Stimulated activated CD4-positive, alpha-beta T cell treated with anti-CD3 and anti-CD28 coated beads, TNF-alpha, amount 100 ng/mL, for 24 hours (primary cell): ENCODE data around the gene APOBEC3B.
"Not testable (repeated sequence)": the region's sequence is repeated elsewhere in the genome, so short reads cannot be mapped to it uniquely, and the experiment has no call there.

Experiments
- DNase-seq, 3 experiments: peaks; one replicate each; pipeline ENCODE4 v3.0.0-alpha.2; 2020; ENCODE audit warnings: low read depth in 3 of 3

The APOBEC3B gene

DNA sequence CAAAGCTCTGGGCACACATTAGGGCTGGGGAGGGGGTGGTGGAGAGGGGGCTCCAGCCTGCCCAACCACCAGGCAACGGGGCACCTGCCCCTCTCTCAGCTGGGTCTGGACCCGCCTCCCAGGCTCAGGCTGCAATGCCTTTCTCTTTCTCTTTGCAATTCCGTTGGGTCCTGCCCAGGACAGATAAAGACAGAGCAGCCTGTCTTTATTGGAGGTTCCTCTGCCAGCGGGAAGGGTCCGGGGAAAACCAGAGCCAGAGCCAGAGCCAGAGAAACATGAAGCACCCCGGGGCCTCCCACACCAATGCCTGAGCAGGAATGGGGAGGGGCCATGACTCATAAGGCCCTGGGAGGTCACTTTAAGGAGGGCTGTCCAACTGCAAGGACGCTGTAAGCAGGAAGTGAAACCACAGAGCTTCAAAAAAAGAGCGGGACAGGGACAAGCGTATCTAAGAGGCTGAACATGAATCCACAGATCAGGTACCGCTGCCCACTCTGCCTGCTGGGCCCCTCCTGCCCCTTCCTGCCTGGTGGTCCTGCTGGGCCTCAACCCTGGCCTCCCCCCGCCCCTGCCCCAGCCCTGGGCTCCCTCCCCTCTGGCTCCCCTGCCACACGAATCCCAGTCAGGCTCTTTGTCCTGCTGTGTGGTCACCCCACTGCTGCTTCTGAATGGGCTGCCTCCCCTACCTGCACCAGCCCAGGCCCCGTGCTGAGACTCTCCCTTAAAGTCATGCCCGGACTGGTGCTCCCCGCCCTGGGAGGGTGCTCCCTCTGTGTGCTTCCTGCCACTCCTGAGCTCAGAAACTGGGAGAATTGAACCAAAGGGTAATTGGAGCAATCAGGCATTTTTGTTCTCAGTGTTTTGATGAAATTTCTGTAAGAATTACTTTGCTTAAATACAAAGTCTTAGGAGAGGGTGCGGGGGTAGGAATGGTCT is at the start of gene APOBEC3B:
TSS of gene APOBEC3B (plus strand) at position 356 of the 936 bp plus-strand sequence. CDS start at position 463, 107 bp downstream.
- peak; percentile 22 to 62 (median 31) for DNase-seq

GRCh38 chr22:38935023-38935422 is 47.1 kb upstream of the APOBEC3B start:
- DNase-seq = no peak

GRCh38 chr22:38935616-38936015 is 46.5 kb upstream of the APOBEC3B start:
- no peak for DNase-seq

- no peak for DNase-seq
Measured at GRCh38 chr22:38936562-38936961, 45.6 kb upstream of the APOBEC3B start.

DNA sequence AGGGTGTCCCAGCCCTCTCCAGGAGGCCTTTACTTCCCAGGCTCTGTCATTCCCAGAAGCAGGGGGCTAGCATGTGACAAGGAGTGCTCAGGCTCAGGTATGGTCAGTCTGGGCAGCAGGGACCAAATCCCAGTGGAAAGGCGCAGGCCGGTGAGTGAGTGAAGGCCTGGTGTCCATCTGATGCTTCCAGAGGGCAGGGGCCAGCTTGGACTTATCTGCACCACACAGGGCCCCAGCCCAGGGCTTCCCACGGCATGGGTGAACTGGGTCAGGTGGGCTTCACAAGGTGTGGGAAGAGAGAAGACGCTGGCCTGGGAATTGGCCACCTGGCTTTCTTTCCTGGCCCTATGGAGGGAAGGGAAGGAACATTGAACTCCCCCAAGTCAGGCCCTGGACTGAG is 45.1 kb upstream of the APOBEC3B start:
- DNase-seq = no peak

- no peak for DNase-seq
Measured at GRCh38 chr22:38937541-38937940, 44.6 kb upstream of the APOBEC3B start.

DNA sequence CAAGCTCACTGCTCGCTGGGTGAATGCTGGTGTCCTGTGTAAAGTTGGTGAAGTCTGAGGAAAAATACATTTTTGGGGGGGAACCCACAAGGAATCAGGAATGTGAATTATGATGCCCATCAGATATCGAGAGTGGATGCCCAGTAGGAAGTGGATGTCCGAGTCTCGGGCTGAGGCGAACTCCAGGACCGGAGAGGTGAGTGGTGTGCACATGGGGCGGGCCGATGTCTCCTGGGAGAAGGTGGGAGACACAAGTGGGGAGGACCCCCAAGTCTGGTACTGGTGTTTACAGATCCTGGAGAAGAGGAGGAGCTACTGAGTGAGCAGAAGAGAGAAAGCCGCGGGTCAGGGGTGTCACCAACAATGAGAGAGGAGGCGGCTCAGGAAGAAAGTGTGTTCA is 43.9 kb upstream of the APOBEC3B start:
- DNase-seq = no peak

DNA sequence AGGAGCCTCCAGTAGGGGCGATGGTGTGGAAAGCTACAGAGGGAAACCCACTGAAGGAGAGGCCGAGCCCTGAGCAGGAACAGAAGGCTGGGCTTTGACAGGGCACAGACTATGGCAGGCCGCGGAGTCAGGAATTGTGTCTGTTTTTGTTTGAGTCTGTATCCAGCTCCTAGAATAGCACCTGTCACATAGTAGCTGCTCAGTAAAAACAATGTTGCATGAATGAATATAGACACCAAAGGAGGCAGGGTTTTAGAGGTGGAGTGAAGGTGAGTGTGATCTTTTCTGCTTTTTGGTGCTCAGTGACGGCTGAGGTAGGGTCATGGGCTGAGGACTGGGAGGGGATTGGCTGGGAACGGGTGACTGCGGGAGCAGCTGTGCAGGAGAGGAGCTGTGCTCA is 43.2 kb upstream of the APOBEC3B start:
- DNase-seq = no peak

GRCh38 chr22:38940811-38941384 is 41.2 kb upstream of the APOBEC3B start:
- DNase-seq = no peak

- DNase-seq = peak; percentile 55 to 77 (median 65)
Measured at GRCh38 chr22:38941488-38941987, 40.6 kb upstream of the APOBEC3B start.

DNA sequence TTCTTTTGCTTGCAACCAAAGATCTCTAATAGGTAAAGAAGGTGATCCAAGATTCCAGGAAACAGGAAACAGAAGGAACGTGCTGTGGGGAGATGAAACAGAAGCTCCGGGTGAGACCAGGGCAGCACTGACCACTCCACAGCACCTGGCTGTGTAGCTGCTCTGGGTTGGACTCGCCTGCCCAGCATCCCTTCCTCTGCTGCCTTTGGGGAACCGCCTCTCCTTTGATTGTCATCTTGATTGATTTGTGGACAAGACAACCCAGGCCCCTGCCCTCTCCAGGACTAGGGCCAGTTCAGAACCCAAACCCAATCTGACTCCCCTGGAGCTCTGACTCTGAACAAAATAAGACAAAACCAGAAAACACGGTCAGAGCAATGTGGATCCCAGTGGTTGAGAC is 39.4 kb upstream of the APOBEC3B start:
- no peak for DNase-seq

GRCh38 chr22:38943201-38943600 is 38.9 kb upstream of the APOBEC3B start:
- DNase-seq = no peak

DNA sequence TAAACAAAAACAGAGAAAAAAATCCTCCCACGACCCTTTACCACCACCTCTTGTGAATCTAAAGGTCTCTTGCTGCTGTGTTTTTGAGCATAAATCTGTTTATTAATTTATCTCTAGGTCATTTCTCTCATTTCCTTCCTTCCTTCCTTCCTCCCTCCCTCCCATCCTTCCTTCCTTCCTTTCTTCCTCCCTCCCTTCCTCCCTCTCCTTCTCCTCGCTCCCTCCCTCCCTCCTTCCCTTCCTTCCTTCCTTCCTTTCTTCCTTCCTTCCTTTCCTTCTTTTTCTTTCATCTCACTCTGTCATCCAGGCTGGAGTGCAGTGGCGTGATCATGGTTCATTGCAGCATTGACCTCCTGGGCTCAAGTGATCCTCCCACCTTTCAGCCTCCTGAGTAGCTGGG is 38.3 kb upstream of the APOBEC3B start:
- no peak for DNase-seq

GRCh38 chr22:38944653-38945052 is 37.5 kb upstream of the APOBEC3B start:
- DNase-seq = no peak

GRCh38 chr22:38945706-38946338 is 36.3 kb upstream of the APOBEC3B start:
- DNase-seq = not testable (repeated sequence)

- DNase-seq = no peak
Measured at GRCh38 chr22:38946771-38947170, 35.4 kb upstream of the APOBEC3B start.

- DNase-seq = peak in 1 of 3 experiments; percentile 37
Measured at GRCh38 chr22:38947321-38948140, 34.6 kb upstream of the APOBEC3B start.

- DNase-seq = no peak
Measured at GRCh38 chr22:38948181-38948940, 33.8 kb upstream of the APOBEC3B start.

DNA sequence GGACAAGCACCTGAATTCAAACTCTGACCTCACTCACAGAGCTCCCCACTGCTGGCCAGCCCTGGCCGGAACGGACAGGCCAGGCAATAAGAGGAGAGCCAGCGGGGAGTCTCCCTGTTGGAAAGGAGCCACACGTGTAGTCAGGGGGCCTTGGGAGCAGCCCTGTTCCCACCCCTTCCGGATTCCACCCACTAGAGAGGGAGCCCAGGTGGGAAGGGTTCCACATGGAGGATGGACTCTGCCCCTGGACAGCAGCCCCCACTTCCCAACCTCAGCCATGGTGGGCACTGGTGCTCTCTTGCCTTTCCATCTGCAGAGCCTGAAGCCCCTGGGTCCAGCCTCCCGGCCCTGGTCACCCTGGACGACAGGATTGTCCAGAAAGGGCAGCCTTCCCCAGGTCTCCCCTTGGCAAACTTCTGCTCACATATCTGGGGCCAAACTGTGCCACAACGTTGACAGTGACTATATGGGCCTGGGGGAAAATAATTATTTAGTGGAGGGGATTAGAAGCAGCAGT is 32.2 kb upstream of the APOBEC3B start:
- DNase-seq = no peak

DNA sequence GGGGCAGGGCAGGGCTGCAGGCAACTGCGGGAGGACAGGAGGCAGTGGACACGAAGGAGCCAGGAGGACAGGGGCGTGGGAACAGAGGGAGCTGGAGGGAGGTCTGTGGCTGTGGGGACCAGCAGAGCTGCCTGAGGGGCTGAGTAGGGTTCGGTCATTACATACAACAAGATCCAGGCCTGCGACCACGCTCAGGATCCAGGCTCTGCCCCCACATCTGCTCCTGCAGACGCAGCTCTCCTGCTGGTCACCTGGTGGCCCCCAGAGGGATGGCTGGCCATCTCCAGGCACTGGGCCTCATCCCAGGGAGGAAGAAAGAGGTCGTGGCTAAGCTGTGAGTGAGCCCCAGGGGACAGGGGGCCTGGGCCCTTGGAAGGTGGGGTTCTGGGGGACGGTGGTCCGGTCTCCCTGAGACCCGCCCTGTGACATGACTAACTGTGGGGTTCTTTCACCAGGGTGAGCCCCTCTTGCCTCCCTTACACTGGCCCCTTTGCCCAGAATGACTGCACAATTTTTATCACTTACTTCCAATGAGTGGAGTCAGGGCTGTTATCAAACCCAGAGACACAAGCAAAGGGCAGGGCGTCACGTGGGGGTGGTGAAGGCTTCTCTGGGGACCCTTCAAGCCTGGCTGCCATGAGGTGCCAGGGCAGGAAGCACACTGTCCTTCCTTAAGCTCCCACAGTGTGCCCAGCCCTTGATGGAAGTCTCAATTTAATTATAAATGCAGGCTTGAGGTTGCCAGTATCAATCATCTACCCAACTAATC is 31.4 kb upstream of the APOBEC3B start:
- no peak for DNase-seq
